GM18858 (cell line): ENCODE data around the gene TSPAN13.

Experiments used
- ATAC-seq: cut with Tn5 transposase; IDR thresholded peaks from one replicate; pipeline ENCODE4 v1.9.1; 2021; ENCODE audit not compliant: unreplicated experiment

Gene TSPAN13

GRCh38 chr7:16773884-16774283 lies 20.3 kb downstream of the TSPAN13 start:
- ATAC-seq = no peak

GRCh38 chr7:16774294-16774693 lies 20.7 kb downstream of the TSPAN13 start:
- no peak for ATAC-seq

- ATAC-seq = no peak
These were observed 21.4 kb downstream of the TSPAN13 start for GRCh38 chr7:16774986-16775385.

- ATAC-seq = no peak
These were observed 22.5 kb downstream of the TSPAN13 start for GRCh38 chr7:16776053-16776452.

GRCh38 chr7:16778476-16778875 lies 24.9 kb downstream of the TSPAN13 start:
- ATAC-seq = no peak

GRCh38 chr7:16779051-16779450 lies 25.5 kb downstream of the TSPAN13 start:
- ATAC-seq = no peak

- no peak for ATAC-seq
These were observed 27.0 kb downstream of the TSPAN13 start for GRCh38 chr7:16780596-16780995.

- ATAC-seq = no peak
These were observed 31.8 kb downstream of the TSPAN13 start for GRCh38 chr7:16785321-16785720.

- no peak for ATAC-seq
These were observed 32.3 kb downstream of the TSPAN13 start for GRCh38 chr7:16785846-16786245.

GRCh38 chr7:16786257-16786656 lies 32.7 kb downstream of the TSPAN13 start:
- no peak for ATAC-seq

GRCh38 chr7:16787127-16787526 lies 33.6 kb downstream of the TSPAN13 start:
- ATAC-seq = no peak

GRCh38 chr7:16791071-16791470 lies 37.5 kb downstream of the TSPAN13 start:
- no peak for ATAC-seq

GRCh38 chr7:16791905-16792698 lies 38.5 kb downstream of the TSPAN13 start:
- ATAC-seq = no peak

- no peak for ATAC-seq
These were observed 41.4 kb downstream of the TSPAN13 start for GRCh38 chr7:16794986-16795385.

- no peak for ATAC-seq
These were observed 42.1 kb downstream of the TSPAN13 start for GRCh38 chr7:16795624-16796023.

- ATAC-seq = peak; percentile 81
These were observed 47.6 kb downstream of the TSPAN13 start for GRCh38 chr7:16801111-16801542.

- ATAC-seq = no peak
These were observed 48.0 kb downstream of the TSPAN13 start for GRCh38 chr7:16801579-16801978.

GRCh38 chr7:16803125-16803524 lies 49.6 kb downstream of the TSPAN13 start:
- no peak for ATAC-seq

- ATAC-seq = no peak
These were observed 50.5 kb downstream of the TSPAN13 start for GRCh38 chr7:16803881-16804673.

- ATAC-seq = no peak
These were observed 51.3 kb downstream of the TSPAN13 start, which contains the start of gene AGR2 for GRCh38 chr7:16804674-16805439. TSS of gene AGR2 (minus strand) at chr7:16804999. CDS start at chr7:16801796, 3,203 bp downstream.

GRCh38 chr7:16805441-16805840 lies 51.9 kb downstream of the TSPAN13 start:
- no peak for ATAC-seq
